Measurements from ENCODE around the gene SLC25A12. TPM values are rescaled to one million over a fixed set of nuclear protein-coding genes. Genes with fewer than 3 reads are reported as not detected.
A peak's percentile ranks its signal among the peaks of the same experiment; 100 is the strongest.

The SLC25A12 gene
- total RNA-seq, 1 donor from 2014 or later, result 16.5 TPM

DNA sequence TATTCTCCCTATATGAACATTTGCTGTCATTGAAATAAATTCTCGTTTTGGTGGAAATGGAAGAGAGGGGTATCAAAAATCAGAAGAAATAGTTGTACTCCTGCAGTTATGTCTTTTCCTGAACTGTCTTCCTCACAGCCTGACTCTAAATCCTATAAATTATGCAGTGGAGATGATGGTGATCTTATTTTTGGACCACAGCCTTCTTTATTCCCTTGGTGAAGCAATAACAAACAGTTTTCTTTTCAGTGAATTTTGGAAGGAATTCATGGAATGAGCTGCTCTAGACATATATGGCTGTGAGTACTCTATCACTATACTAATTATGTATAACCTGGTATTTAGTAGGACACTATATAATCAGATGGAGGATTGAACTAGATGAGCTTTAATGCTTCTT, 1.7 kb upstream of the SLC25A12 start:
- TF ChIP-seq, protein P1, sequence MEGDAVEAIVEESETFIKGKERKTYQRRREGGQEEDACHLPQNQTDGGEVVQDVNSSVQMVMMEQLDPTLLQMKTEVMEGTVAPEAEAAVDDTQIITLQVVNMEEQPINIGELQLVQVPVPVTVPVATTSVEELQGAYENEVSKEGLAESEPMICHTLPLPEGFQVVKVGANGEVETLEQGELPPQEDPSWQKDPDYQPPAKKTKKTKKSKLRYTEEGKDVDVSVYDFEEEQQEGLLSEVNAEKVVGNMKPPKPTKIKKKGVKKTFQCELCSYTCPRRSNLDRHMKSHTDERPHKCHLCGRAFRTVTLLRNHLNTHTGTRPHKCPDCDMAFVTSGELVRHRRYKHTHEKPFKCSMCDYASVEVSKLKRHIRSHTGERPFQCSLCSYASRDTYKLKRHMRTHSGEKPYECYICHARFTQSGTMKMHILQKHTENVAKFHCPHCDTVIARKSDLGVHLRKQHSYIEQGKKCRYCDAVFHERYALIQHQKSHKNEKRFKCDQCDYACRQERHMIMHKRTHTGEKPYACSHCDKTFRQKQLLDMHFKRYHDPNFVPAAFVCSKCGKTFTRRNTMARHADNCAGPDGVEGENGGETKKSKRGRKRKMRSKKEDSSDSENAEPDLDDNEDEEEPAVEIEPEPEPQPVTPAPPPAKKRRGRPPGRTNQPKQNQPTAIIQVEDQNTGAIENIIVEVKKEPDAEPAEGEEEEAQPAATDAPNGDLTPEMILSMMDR (IDR thresholded peaks at IDR 0.05), result no peak
- Mint-ChIP-seq H3K27ac (ENCODE audit: unreplicated experiment) (peak overlapping the region; percentile 50), H3K27me3 (ENCODE audit: unreplicated experiment) (no peaks in the 10 kb centered on the region), H3K9me3 (ENCODE audit: unreplicated experiment) (no peaks in the 10 kb centered on the region), H3K4me1 (ENCODE audit: unreplicated experiment) (peaks cover 45% of the 10 kb centered on the region), H3K36me3 (ENCODE audit: unreplicated experiment) (no peaks in the 10 kb centered on the region), H3K4me3 (ENCODE audit: unreplicated experiment) (no peak overlapping the region)
- no peak for DNase-seq (ENCODE audit: extremely low spot score, unreplicated experiment)

DNA sequence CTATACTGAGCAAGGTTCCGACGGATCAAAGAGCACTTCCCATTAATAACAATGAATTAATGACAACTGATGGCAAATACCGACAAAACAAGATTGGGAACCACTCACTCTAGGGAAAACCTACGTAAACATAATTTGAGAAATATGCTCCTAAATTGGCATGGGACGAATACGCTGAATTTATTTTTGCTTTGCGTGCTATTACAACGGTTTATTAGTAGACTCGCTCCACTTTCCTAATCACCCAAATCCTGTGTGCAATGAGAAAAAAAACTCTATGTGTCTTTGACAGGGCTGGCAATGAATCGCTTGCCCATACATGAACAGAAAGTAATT, 536 bp upstream of the SLC25A12 start:
- TF ChIP-seq, protein P1 (IDR thresholded peaks at IDR 0.05), result no peak
- Mint-ChIP-seq H3K9me3 (ENCODE audit: unreplicated experiment) (no peaks in the 10 kb centered on the region), H3K4me1 (ENCODE audit: unreplicated experiment) (peaks cover 46% of the 10 kb centered on the region), H3K27me3 (ENCODE audit: unreplicated experiment) (no peaks in the 10 kb centered on the region), H3K4me3 (ENCODE audit: unreplicated experiment) (peak overlapping the region; percentile 92), H3K27ac (ENCODE audit: unreplicated experiment) (peak overlapping the region; percentile 82), H3K36me3 (ENCODE audit: unreplicated experiment) (no peaks in the 10 kb centered on the region)
- DNase-seq (ENCODE audit: extremely low spot score, unreplicated experiment), result no peak

DNA sequence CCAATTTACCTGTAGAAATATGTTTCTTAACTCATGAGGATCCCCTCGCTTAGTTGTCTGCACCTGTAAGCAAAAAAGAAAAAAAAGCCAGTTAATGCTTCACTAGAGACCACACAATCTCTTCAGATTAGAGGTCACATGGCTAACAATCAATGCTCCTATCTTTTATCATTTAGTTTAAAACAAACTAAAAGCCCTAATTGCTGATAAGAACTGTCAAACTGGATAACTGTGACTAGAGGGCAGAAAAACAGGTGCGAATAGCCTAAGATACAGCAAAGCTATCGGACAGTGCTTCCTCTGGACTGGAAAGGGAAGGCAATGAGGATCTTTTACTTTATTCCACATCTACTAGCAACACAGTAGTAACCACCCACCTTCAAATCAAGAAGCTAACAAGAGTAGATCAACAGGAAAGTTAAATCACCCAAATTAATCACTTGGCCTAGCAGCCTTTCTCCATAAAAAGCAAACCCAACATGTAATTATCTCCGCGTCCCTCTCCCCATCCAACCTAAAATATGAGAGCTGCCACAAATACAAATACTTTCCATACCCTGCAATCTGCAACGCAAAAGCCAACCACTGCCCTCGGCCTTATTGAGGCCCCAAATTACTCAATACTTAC, 734 bp downstream of the SLC25A12 start:
- TF ChIP-seq, protein P1 (IDR thresholded peaks at IDR 0.05), result no peak
- DNase-seq (ENCODE audit: extremely low spot score, unreplicated experiment), result no peak
- H3K4me1 Mint-ChIP-seq (ENCODE audit: unreplicated experiment), result peaks cover 50% of the 10 kb centered on the region

DNA sequence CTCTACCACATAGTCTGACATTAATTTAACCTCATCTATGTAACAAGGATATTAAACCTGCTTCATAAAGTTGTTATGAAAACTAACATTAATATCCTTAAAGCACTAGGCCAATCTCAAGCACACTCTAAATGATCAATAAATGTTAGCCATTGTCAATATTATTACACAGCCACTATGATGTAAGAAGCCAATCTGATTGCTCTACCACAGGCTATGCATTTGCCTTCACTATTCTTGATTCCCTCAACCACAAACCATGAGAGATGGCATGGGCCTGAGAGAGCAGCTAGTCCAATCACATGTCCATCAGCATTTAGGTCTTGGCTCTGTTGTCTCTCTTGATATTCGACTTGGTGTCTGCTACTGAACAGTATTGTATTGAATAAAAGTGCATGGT, 4.2 kb downstream of the SLC25A12 start:
- H3K9me3 Mint-ChIP-seq (ENCODE audit: unreplicated experiment), result no peaks in the 10 kb centered on the region
- H3K27ac Mint-ChIP-seq (ENCODE audit: unreplicated experiment), result no peak overlapping the region
- no peaks in the 10 kb centered on the region for H3K36me3 Mint-ChIP-seq (ENCODE audit: unreplicated experiment)
- H3K27me3 Mint-ChIP-seq (ENCODE audit: unreplicated experiment), result no peaks in the 10 kb centered on the region
- H3K4me1 Mint-ChIP-seq (ENCODE audit: unreplicated experiment), result peaks cover 29% of the 10 kb centered on the region
- DNase-seq (ENCODE audit: extremely low spot score, unreplicated experiment), result no peak
- TF ChIP-seq, protein P1 (IDR thresholded peaks at IDR 0.05), result no peak
- H3K4me3 Mint-ChIP-seq (ENCODE audit: unreplicated experiment), result no peak overlapping the region

More for the DNA sequence above, 734 bp downstream of the SLC25A12 start:
- Mint-ChIP-seq H3K9me3 (ENCODE audit: unreplicated experiment) (no peaks in the 10 kb centered on the region), H3K36me3 (ENCODE audit: unreplicated experiment) (no peaks in the 10 kb centered on the region), H3K27me3 (ENCODE audit: unreplicated experiment) (no peaks in the 10 kb centered on the region), H3K4me3 (ENCODE audit: unreplicated experiment) (peak overlapping the region; percentile 92), H3K27ac (ENCODE audit: unreplicated experiment) (peak overlapping the region; percentile 61)

DNA sequence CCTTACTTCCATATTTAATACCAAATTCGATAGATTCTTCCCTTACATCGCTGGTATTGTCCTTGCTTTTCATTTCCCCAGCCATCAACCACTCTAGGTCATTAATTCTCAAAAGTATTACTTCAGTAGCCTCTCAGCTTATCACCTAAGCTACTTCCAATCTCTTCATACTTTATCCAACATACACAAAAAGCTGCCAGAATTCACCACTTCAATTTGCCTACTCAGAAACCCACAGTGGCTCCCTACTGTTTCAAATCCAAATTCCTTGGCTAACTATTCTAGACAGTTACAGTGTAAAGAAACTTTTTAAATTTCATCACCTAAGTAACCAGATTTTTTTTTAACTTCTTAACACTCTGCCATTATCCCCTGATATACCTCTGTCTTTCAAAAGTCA, 4.7 kb downstream of the SLC25A12 start:
- TF ChIP-seq, protein P1 (IDR thresholded peaks at IDR 0.05), result no peak
- Mint-ChIP-seq H3K36me3 (ENCODE audit: unreplicated experiment) (no peaks in the 10 kb centered on the region), H3K9me3 (ENCODE audit: unreplicated experiment) (no peaks in the 10 kb centered on the region), H3K27ac (ENCODE audit: unreplicated experiment) (no peak overlapping the region), H3K27me3 (ENCODE audit: unreplicated experiment) (no peaks in the 10 kb centered on the region), H3K4me1 (ENCODE audit: unreplicated experiment) (peaks cover 25% of the 10 kb centered on the region), H3K4me3 (ENCODE audit: unreplicated experiment) (no peak overlapping the region)
- no peak for DNase-seq (ENCODE audit: extremely low spot score, unreplicated experiment)

All from osteocyte (in vitro differentiated cells).